ENCODE data around the gene SLC25A26. TPM values are rescaled to one million over a fixed set of nuclear protein-coding genes. Genes with fewer than 3 reads are reported as not detected.
A peak's percentile ranks its signal among the peaks of the same experiment; 100 is the strongest.

SLC25A26 gene
- total RNA-seq, 1 donor from 2014 or later: 18.0 TPM

DNA sequence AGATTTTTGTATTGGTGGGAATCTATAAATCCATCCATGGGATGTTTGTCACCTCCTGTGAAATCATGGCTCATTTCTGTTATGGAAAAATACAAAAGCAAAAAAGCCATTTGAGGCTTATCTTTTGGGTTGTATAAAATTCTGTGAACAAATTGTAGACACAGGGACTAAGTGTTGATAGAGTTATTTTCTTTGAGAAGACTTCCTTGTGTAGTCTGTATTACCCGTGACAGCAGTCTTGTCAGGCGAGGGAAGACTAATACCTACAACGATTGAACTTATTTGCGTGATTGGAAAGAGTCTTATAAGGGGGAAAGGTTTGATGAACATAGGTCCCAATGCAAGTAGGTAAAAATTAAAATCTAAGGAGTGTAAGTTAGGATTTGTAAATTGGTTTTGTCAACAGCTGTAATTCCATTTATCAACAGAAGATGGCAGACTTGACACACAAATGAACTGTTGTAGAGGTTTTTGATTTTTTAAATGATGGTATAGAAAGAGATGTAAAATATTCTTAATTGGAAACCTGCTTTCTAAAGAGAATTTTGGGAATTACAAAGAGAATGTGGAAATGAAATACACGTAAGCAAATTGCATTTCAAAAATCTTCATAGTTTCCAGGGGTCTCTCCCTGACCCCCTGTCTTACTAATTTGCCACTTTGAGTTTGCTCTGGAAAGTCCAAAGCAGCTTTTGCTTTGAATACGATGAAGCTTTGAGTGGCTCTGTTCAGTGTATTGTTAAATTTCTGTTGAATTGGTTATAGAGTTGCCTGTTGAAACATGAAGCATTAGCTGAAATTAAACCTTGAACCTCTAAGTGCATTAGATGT, 33.2 kb downstream of the SLC25A26 start:
- Histone ChIP-seq H3K27ac (no peak overlapping the region), H3K27me3 (no peaks in the 10 kb centered on the region), H3K36me3 (no peaks in the 10 kb centered on the region), H3K4me1 (no peaks in the 10 kb centered on the region), H3K9me3 (no peaks in the 10 kb centered on the region), H3K4me3 (no peak overlapping the region)
- DNase-seq (no peak), ATAC-seq (no peak)
- TF ChIP-seq, protein P1, sequence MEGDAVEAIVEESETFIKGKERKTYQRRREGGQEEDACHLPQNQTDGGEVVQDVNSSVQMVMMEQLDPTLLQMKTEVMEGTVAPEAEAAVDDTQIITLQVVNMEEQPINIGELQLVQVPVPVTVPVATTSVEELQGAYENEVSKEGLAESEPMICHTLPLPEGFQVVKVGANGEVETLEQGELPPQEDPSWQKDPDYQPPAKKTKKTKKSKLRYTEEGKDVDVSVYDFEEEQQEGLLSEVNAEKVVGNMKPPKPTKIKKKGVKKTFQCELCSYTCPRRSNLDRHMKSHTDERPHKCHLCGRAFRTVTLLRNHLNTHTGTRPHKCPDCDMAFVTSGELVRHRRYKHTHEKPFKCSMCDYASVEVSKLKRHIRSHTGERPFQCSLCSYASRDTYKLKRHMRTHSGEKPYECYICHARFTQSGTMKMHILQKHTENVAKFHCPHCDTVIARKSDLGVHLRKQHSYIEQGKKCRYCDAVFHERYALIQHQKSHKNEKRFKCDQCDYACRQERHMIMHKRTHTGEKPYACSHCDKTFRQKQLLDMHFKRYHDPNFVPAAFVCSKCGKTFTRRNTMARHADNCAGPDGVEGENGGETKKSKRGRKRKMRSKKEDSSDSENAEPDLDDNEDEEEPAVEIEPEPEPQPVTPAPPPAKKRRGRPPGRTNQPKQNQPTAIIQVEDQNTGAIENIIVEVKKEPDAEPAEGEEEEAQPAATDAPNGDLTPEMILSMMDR (IDR thresholded peaks at IDR 0.05): peak; percentile 88
- intact Hi-C loops (cut with DNase I): loop anchor here (10.0 kb wide), 1 partner anchor 561 kb away; no protein-coding TSS in a partner anchor

DNA sequence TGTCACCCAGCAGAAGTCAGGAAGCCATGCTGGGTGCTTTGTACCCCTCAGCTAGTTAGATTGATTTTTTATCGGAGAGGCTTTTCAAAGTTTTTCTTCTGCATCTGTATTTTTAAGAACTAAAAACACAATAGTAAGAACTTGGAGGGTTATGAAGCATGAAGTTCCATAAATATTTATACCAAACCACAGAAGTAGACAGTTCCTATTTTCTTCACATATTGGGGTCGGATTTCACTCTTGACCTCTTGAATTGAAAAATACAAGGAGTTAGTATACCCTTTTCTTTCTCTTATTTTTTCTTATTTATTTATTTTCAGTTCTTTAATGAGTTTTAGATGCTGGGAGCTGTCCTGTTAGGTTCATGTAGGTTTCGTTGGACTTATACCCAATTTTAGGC, 35.1 kb downstream of the SLC25A26 start:
- Histone ChIP-seq H3K4me1 (no peaks in the 10 kb centered on the region), H3K27ac (no peak overlapping the region), H3K36me3 (no peaks in the 10 kb centered on the region), H3K27me3 (no peaks in the 10 kb centered on the region), H3K9me3 (no peaks in the 10 kb centered on the region), H3K4me3 (no peak overlapping the region)
- TF ChIP-seq, protein P1 (IDR thresholded peaks at IDR 0.05): no peak
- no peak for DNase-seq
- intact Hi-C loops (cut with DNase I): loop anchor here (10.0 kb wide), 1 partner anchor 559 kb away; no protein-coding TSS in a partner anchor
- ATAC-seq: no peak

DNA sequence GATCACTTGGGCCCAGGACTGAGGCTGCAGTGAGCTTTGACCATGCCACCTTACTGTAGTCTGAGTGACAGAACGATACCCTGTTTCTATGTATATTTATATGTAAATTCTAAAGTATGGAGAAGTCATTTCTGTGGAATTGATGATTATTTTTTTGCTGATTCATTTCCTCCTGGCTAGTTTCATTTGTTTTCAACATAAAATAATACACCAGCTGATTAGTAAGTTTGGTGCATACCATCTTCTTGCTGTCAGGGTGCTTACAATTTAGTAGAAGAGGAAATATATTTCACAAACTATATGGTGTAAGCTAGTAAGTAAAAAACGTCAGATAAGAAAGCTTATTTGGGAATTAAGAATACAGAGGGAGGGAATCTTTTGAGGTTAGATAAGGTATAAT, 36.0 kb downstream of the SLC25A26 start:
- Histone ChIP-seq H3K27ac (no peak overlapping the region), H3K36me3 (no peaks in the 10 kb centered on the region), H3K9me3 (no peaks in the 10 kb centered on the region), H3K4me3 (no peak overlapping the region), H3K27me3 (no peaks in the 10 kb centered on the region), H3K4me1 (no peaks in the 10 kb centered on the region)
- ATAC-seq (no peak), DNase-seq (no peak)
- intact Hi-C loops (cut with DNase I): loop anchor here (10.0 kb wide), 1 partner anchor 558 kb away; no protein-coding TSS in a partner anchor
- TF ChIP-seq, protein P1 (IDR thresholded peaks at IDR 0.05): no peak

DNA sequence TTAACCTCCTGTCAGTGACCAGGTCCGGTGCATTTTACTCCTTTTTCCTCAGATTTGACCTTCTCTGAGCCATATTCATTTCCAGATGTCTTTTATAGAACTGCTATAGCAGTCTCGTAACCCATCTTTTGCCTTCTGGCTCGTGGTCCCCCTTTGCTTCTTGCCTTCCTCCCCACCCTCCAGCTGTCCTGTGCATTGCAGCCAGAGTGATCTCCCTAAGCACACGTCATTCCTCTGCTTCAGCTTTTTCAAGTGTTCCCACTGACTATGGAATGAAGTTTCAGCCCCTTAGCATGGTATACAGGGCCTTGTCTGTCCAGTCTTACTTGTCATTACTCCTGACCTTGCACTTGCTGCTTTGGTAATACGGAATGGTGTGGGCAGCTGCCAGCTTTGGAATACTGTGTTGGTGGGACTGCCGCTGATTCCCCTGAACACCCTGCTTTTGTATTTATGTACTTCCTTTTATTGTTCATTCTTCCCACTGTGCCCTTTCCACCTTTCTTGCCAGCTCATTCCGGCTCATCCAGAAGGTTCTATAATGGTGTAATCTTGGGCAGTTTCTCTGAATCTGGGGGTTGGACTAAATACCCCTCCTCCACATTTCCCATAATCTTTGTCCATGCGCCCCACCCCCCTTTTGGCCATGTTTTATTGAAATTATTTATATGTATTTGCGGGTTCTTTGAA, 38.9 kb downstream of the SLC25A26 start:
- no peaks in the 10 kb centered on the region for H3K4me1 ChIP-seq
- H3K36me3 ChIP-seq: peaks cover 6% of the 10 kb centered on the region
- H3K4me3 ChIP-seq: no peak overlapping the region
- H3K9me3 ChIP-seq: no peaks in the 10 kb centered on the region
- DNase-seq (no peak), ATAC-seq (no peak)
- intact Hi-C loops (cut with DNase I): loop anchor here (10.0 kb wide), 1 partner anchor 555 kb away; no protein-coding TSS in a partner anchor
- no peak overlapping the region for H3K27ac ChIP-seq
- no peaks in the 10 kb centered on the region for H3K27me3 ChIP-seq
- TF ChIP-seq, protein P1 (IDR thresholded peaks at IDR 0.05): no peak

DNA sequence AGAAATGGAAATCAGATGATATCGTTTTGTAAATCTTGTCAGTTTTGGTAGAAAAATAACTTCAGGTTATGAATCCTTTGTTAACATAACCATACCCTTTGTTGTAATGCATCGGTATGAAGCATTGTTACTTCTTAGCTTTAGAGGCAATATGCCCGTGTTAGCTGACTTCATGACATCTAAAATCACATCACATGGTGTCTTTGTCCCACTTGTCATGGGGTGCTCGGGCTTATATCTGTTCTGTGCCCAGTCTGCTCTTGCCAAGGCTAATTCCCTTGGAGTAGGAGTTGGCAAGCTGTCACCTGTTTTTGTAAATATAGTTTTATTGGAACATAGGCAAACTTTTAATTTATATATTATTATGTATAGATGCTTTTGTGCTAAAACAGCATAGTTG, 39.6 kb downstream of the SLC25A26 start:
- no peaks in the 10 kb centered on the region for H3K27me3 ChIP-seq
- ATAC-seq (no peak), DNase-seq (no peak)
- no peaks in the 10 kb centered on the region for H3K4me1 ChIP-seq
- peaks cover 6% of the 10 kb centered on the region for H3K36me3 ChIP-seq
- no peak overlapping the region for H3K27ac ChIP-seq
- intact Hi-C loops (cut with DNase I): no loop called here
- no peak overlapping the region for H3K4me3 ChIP-seq
- TF ChIP-seq, protein P1 (IDR thresholded peaks at IDR 0.05): no peak
- H3K9me3 ChIP-seq: no peaks in the 10 kb centered on the region
